A673 (cell line): ENCODE results near the gene HEATR1. TPM values are rescaled to one million over a fixed set of nuclear protein-coding genes. Genes with fewer than 3 reads are reported as not detected.
A peak's percentile ranks its signal among the peaks of the same experiment; 100 is the strongest.

Experiments
- Bru-seq: library from RNA; stranded (reverse); fragments of 400-500 nt; gene quantifications from one replicate; lab custom pipeline; 2021; lab: Mats Ljungman, UMichigan
- BruChase-seq, 2 experiments: library from RNA; stranded (reverse); fragments of 400-500 nt; gene quantifications; one replicate each; lab custom pipeline; 2021; lab: Mats Ljungman, UMichigan
- BruUV-seq: library from RNA; stranded (reverse); fragments of 400-500 nt; replicated peaks from 2 replicates; lab custom pipeline; 2021; lab: Mats Ljungman, UMichigan
- CTCF ChIA-PET: fragments of 300-600 bp; sonication (Branson Sonifier 250); formaldehyde crosslinking; loops from one replicate; lab custom pipeline; 2022; ENCODE audit warnings: antibody characterized with exemption; lab: Charles Lee
- POLR2A ChIA-PET: fragments of 300-600 bp; sonication (Branson Sonifier 250); formaldehyde crosslinking; loops from one replicate; lab custom pipeline; 2022; ENCODE audit warnings: antibody characterized with exemption; ENCODE audit not compliant: low non-redundant PET; lab: Charles Lee
- DNase-seq: peaks from one replicate; pipeline ENCODE4 v3.0.0-alpha.2; 2015; ENCODE audit warnings: low spot score
- H3K27ac ChIP-seq: fragments of 200-600 bp; sonication (generic); 2 replicates; pipeline ENCODE4 v1.5.1; 2016; ENCODE audit warnings: mixed run types, low read depth, mild to moderate bottlenecking, mixed read lengths, antibody characterized with exemption, low read length; ENCODE audit not compliant: poor library complexity, severe bottlenecking
- H3K27me3 ChIP-seq: fragments of 200-600 bp; sonication (generic); replicated peaks from 2 replicates; pipeline ENCODE4 v1.6.1; 2017; ENCODE audit warnings: mixed run types, low read depth, mild to moderate bottlenecking, mixed read lengths, antibody characterized with exemption, low read length; ENCODE audit not compliant: insufficient read depth, poor library complexity
- H3K36me3 ChIP-seq: fragments of 200-600 bp; sonication (generic); 2 replicates; pipeline ENCODE4 v1.6.1; 2016; ENCODE audit warnings: mixed run types, mild to moderate bottlenecking, mixed read lengths, antibody characterized with exemption, low read length; ENCODE audit not compliant: insufficient read depth, poor library complexity, severe bottlenecking
- H3K4me1 ChIP-seq: fragments of 200-600 bp; sonication (generic); 2 replicates; pipeline ENCODE4 v1.6.1; 2017; ENCODE audit warnings: mixed run types, mild to moderate bottlenecking, mixed read lengths, antibody characterized with exemption, low read length; ENCODE audit not compliant: insufficient read depth, poor library complexity, severe bottlenecking
- H3K4me3 ChIP-seq: fragments of 200-600 bp; sonication (generic); 2 replicates; pipeline ENCODE4 v1.5.1; 2016; ENCODE audit warnings: low read depth, mixed run types, mild to moderate bottlenecking, mixed read lengths, low read length; ENCODE audit not compliant: poor library complexity, severe bottlenecking
- H3K9me3 ChIP-seq: fragments of 200-600 bp; sonication (generic); 2 replicates; pipeline ENCODE4 v1.6.1; 2016; ENCODE audit warnings: mixed run types, low read depth, mild to moderate bottlenecking, mixed read lengths, antibody characterized with exemption, low read length; ENCODE audit not compliant: poor library complexity, severe bottlenecking
- CTCF ChIP-seq: fragments of 300-800, 200-600 bp; sonication (generic); conservative IDR thresholded peaks from 2 replicates; pipeline ENCODE4 v1.5.1; 2017; ENCODE audit warnings: low read depth, mild to moderate bottlenecking, antibody characterized with exemption, low read length, moderate library complexity, mixed read lengths
- EZH2 ChIP-seq: fragments of 200-600 bp; sonication (generic); IDR thresholded peaks from 2 replicates; pipeline ENCODE4 v1.6.1; 2017; ENCODE audit warnings: borderline replicate concordance, low read depth, mild to moderate bottlenecking, mixed read lengths, antibody characterized with exemption, low read length; ENCODE audit not compliant: poor library complexity, severe bottlenecking
- intact Hi-C: fragments of 100-400 bp; cut with micrococcal nuclease; formaldehyde crosslinking; loops from one replicate; pipeline ENCODE4 v1.10.0; 2022; ENCODE audit not compliant: unreplicated experiment
- long read RNA-seq: library from polyadenylated mRNA; stranded (forward); transcript quantifications from one replicate; pipeline ENCODE4 v2.0.0, GENCODE V29; 2022
- total RNA-seq: library from RNA; stranded (reverse); gene quantifications from 2 replicates; pipeline ENCODE4 v1.2.3, GENCODE V29; 2021

The HEATR1 gene
- total RNA-seq (47.7 and 59.7 TPM in 2 replicates), Bru-seq, nascent RNA (percentile 87 among the genes with signal in this experiment), BruChase-seq, experiment 1, labeled RNA remaining after a 2-hour chase (percentile 90 among the genes with signal in this experiment), BruChase-seq, experiment 2, labeled RNA remaining after a 6-hour chase (percentile 94 among the genes with signal in this experiment)
- long read RNA-seq, full-length matches to known transcripts, result 35 of 51 reads
- long read RNA-seq, partial matches to known transcripts, result 9 of 51 reads
- long read RNA-seq, other reads (novel, unspliced or antisense), result 7 of 51 reads

- Histone ChIP-seq H3K4me3 (peak within 1 kb of the TSS; percentile 88), H3K9me3 (no peaks in the 10 kb centered on the region), H3K27ac (peak within 1 kb of the TSS; percentile 76), H3K4me1 (peaks cover 7% of the 10 kb centered on the region), H3K36me3 (peaks cover 2% of the 10 kb centered on the region), H3K27me3 (no peaks in the 10 kb centered on the region)
- intact Hi-C loops, result loop anchor here (10.0 kb wide), 3 partner anchors 131 to 961 kb away; no protein-coding TSS in a partner anchor
- TSS peak; percentile 71 for BruUV-seq
- TF ChIP-seq CTCF (no peak), EZH2 (no peak)
- CTCF ChIA-PET, result no interaction called here
- POLR2A ChIA-PET, result interaction anchor here (0.6 kb wide), 3 partner anchors 36 to 90 kb away, joined by 3 to 10 read pairs (median 4); no protein-coding TSS in a partner anchor
- DNase-seq, result peak; percentile 91
Observed at GRCh38 chr1:236603991-236604904, at the start of gene HEATR1. Gene HEATR1, minus strand, starts transcription at chr1:236604516. Its CDS starts 421 bp downstream, at chr1:236604095.

- Histone ChIP-seq H3K9me3 (no peaks in the 10 kb centered on the region), H3K27me3 (no peaks in the 10 kb centered on the region), H3K4me3 (no peak overlapping the region), H3K27ac (no peak overlapping the region), H3K4me1 (no peaks in the 10 kb centered on the region), H3K36me3 (no peaks in the 10 kb centered on the region)
- BruUV-seq, result no TSS peak
- POLR2A ChIA-PET, result no interaction called here
- no peak for DNase-seq
- CTCF ChIA-PET, result no interaction called here
- intact Hi-C loops, result no loop called here
- TF ChIP-seq CTCF (no peak), EZH2 (no peak)
Observed at GRCh38 chr1:236645016-236645680, 40.8 kb upstream of the HEATR1 start.

GRCh38 chr1:236642763-236643162, 38.4 kb upstream of the HEATR1 start:
- no peaks in the 10 kb centered on the region for H3K4me1 ChIP-seq
- no peak overlapping the region for H3K27ac ChIP-seq
- H3K4me3 ChIP-seq, result no peak overlapping the region
- intact Hi-C loops, result no loop called here
- CTCF ChIA-PET, result no interaction called here
- no peaks in the 10 kb centered on the region for H3K27me3 ChIP-seq
- no TSS peak for BruUV-seq
- POLR2A ChIA-PET, result no interaction called here
- no peaks in the 10 kb centered on the region for H3K36me3 ChIP-seq
- H3K9me3 ChIP-seq, result no peaks in the 10 kb centered on the region
- TF ChIP-seq CTCF (no peak), EZH2 (no peak)
- DNase-seq, result no peak
